GM23338 (cell line): Measurements from ENCODE around the gene FRRS1L. TPM values are rescaled to one million over a fixed set of nuclear protein-coding genes. Genes with fewer than 3 reads are reported as not detected.
"Not testable (repeated sequence)": the region's sequence is repeated elsewhere in the genome, so short reads cannot be mapped to it uniquely, and the experiment has no call there.

Experiments
- ATAC-seq: fragments of 200-7000 bp; cut with Tn5 transposase; 3 replicates; pipeline ENCODE4 v1.9.1; 2020
- DNase-seq: peaks from one replicate; pipeline ENCODE4 v3.0.0-alpha.2; 2015; ENCODE audit warnings: low spot score
- H2AFZ ChIP-seq: fragments of 200-600 bp; sonication (generic); 2 replicates; pipeline ENCODE4 v1.8.0; 2016; ENCODE audit warnings: antibody characterized with exemption, mild to moderate bottlenecking, moderate library complexity
- H3F3A ChIP-seq: fragments of 200-600 bp; sonication (generic); replicated peaks from 2 replicates; pipeline ENCODE4 v1.8.0; 2017; ENCODE audit warnings: antibody characterized with exemption, mixed run types, low read depth
- H3K27ac ChIP-seq: fragments of 200-600 bp; sonication (generic); 2 replicates; pipeline ENCODE4 v1.6.1; 2016; ENCODE audit warnings: low read depth
- H3K27me3 ChIP-seq: fragments of 200-600 bp; sonication (generic); 2 replicates; pipeline ENCODE4 v1.8.0; 2016; ENCODE audit warnings: mild to moderate bottlenecking, mixed run types, moderate library complexity; ENCODE audit not compliant: insufficient read depth
- H3K36me3 ChIP-seq: fragments of 200-600 bp; sonication (generic); 2 replicates; pipeline ENCODE4 v1.8.0; 2016; ENCODE audit warnings: mild to moderate bottlenecking; ENCODE audit not compliant: insufficient read depth
- H3K4me1 ChIP-seq: fragments of 200-600 bp; sonication (generic); 2 replicates; pipeline ENCODE4 v1.8.0; 2016; ENCODE audit warnings: mild to moderate bottlenecking, moderate library complexity; ENCODE audit not compliant: insufficient read depth
- H3K4me2 ChIP-seq: fragments of 200-600 bp; sonication (generic); 2 replicates; pipeline ENCODE4 v1.7.1; 2017; ENCODE audit warnings: mixed run types
- H3K4me3 ChIP-seq: fragments of 200-600 bp; sonication (generic); 2 replicates; pipeline ENCODE4 v1.6.1; 2016; ENCODE audit warnings: mixed run types
- H3K79me2 ChIP-seq: fragments of 200-600 bp; sonication (generic); replicated peaks from 2 replicates; pipeline ENCODE4 v1.8.0; 2017; ENCODE audit warnings: mild to moderate bottlenecking; ENCODE audit not compliant: insufficient read depth
- H3K9me2 ChIP-seq: fragments of 200-600 bp; sonication (generic); 2 replicates; pipeline ENCODE4 v1.8.0; 2017; ENCODE audit not compliant: insufficient read depth
- H4K20me1 ChIP-seq: fragments of 200-600 bp; sonication (generic); replicated peaks from 2 replicates; pipeline ENCODE4 v1.8.0; 2017; ENCODE audit warnings: mild to moderate bottlenecking; ENCODE audit not compliant: insufficient read depth
- H3K27ac Mint-ChIP-seq: 2 replicates; pipeline ENCODE4 v1.8.0; 2020; ENCODE audit warnings: inconsistent platforms, mild to moderate bottlenecking, moderate library complexity, mixed read lengths
- H3K27me3 Mint-ChIP-seq: 3 replicates; pipeline ENCODE4 v1.8.0; 2022; ENCODE audit warnings: low read depth, mild to moderate bottlenecking, moderate library complexity, mixed read lengths, inconsistent platforms; ENCODE audit not compliant: insufficient read depth, poor library complexity
- H3K36me3 Mint-ChIP-seq: 3 replicates; pipeline ENCODE4 v1.8.0; 2021; ENCODE audit warnings: low read depth, mild to moderate bottlenecking, inconsistent platforms, moderate library complexity, mixed read lengths
- H3K4me1 Mint-ChIP-seq: 3 replicates; pipeline ENCODE4 v1.8.0; 2020; ENCODE audit warnings: mild to moderate bottlenecking, inconsistent platforms, mixed read lengths
- H3K4me3 Mint-ChIP-seq: 3 replicates; pipeline ENCODE4 v1.8.0; 2021; ENCODE audit warnings: moderate library complexity, mild to moderate bottlenecking, inconsistent platforms, mixed read lengths
- H3K9me3 Mint-ChIP-seq: 3 replicates; pipeline ENCODE4 v1.8.0; 2020; ENCODE audit warnings: moderate library complexity, mild to moderate bottlenecking, inconsistent platforms, mixed read lengths
- CREB1 ChIP-seq: fragments of 250-450 bp; sonication (Bioruptor Pico); IDR thresholded peaks from 2 replicates; pipeline ENCODE4 v1.5.0; 2020; ENCODE audit warnings: low read depth, mild to moderate bottlenecking, moderate library complexity
- EZH2 ChIP-seq: fragments of 200-600 bp; sonication (generic); IDR thresholded peaks from one replicate; pipeline ENCODE4 v1.8.0; 2017; ENCODE audit warnings: antibody characterized with exemption, mild to moderate bottlenecking, low read depth; ENCODE audit not compliant: unreplicated experiment
- ZNF114 ChIP-seq: fragments of 250-450 bp; sonication (Bioruptor Pico); IDR thresholded peaks from 2 replicates; pipeline ENCODE4 v1.5.0; 2020; ENCODE audit warnings: mild to moderate bottlenecking, moderate library complexity
- ZNF331 ChIP-seq: fragments of 250-450 bp; sonication (Bioruptor Pico); IDR thresholded peaks from 2 replicates; pipeline ENCODE4 v1.5.0; 2020; ENCODE audit warnings: low read depth, mild to moderate bottlenecking, moderate library complexity
- ZNF462 ChIP-seq: fragments of 250-450 bp; sonication (Bioruptor Pico); IDR thresholded peaks from 2 replicates; pipeline ENCODE4 v1.5.0; 2020; ENCODE audit warnings: mild to moderate bottlenecking, moderate library complexity
- polyA plus RNA-seq: library from polyadenylated mRNA; unstranded; fragments of >200 nt; fragmentation: Nextera tagmentation; extraction: Ambion mirVana; gene quantifications from 2 replicates; pipeline ENCODE4 v1.2.1, GENCODE V29; 2016
- total RNA-seq: library from RNA; depleted of rRNA; stranded (reverse); fragments of >200 nt; shearing (Covaris generic); gene quantifications from 2 replicates; pipeline ENCODE4 v1.2.3, GENCODE V29; 2014

The FRRS1L gene
- total and polyA plus RNA-seq, 2 experiments from 2014 or later: 0.37 to 1.1 TPM

- Histone ChIP-seq H3K27me3 (no peaks in the 10 kb centered on the region), H4K20me1 (no peaks in the 10 kb centered on the region), H3F3A (no peaks in the 10 kb centered on the region), H3K36me3 (no peaks in the 10 kb centered on the region), H3K9me2 (no peaks in the 10 kb centered on the region), H3K27ac (no peak overlapping the region), H3K4me1 (no peaks in the 10 kb centered on the region), H3K79me2 (no peaks in the 10 kb centered on the region), H2AFZ (no peak overlapping the region), H3K4me3 (no peak overlapping the region), H3K4me2 (no peak overlapping the region)
- H3K27ac Mint-ChIP-seq: no peak overlapping the region
- ATAC-seq: no peak
- H3K27me3 Mint-ChIP-seq: peaks cover 5% of the 10 kb centered on the region
- no peaks in the 10 kb centered on the region for H3K36me3 Mint-ChIP-seq
- H3K9me3 Mint-ChIP-seq: no peaks in the 10 kb centered on the region
- no peak overlapping the region for H3K4me3 Mint-ChIP-seq
- TF ChIP-seq CREB1 (no peak), ZNF462 (no peak), ZNF331 (CRISPR knock-in tag) (no peak), ZNF114 (no peak), EZH2 (no peak)
- no peak for DNase-seq
- no peaks in the 10 kb centered on the region for H3K4me1 Mint-ChIP-seq
Measured at GRCh38 chr9:109129470-109130197, 37.4 kb downstream of the FRRS1L start.

- not testable (repeated sequence) for H3K9me2 ChIP-seq, H3K36me3 Mint-ChIP-seq, H3K4me1 Mint-ChIP-seq, DNase-seq, H3K4me3 ChIP-seq, H3K79me2 ChIP-seq, H3K36me3 ChIP-seq, H3K27ac Mint-ChIP-seq, H3K4me3 Mint-ChIP-seq, H3K27me3 ChIP-seq, H3F3A ChIP-seq, H3K27ac ChIP-seq, ATAC-seq, H3K4me1 ChIP-seq, H3K4me2 ChIP-seq, H3K9me3 Mint-ChIP-seq, H2AFZ ChIP-seq, H4K20me1 ChIP-seq, H3K27me3 Mint-ChIP-seq
Measured at GRCh38 chr9:109126671-109127070, 40.4 kb downstream of the FRRS1L start.
